ENCODE data around the gene SARDH. TPM values are rescaled to one million over a fixed set of nuclear protein-coding genes. Genes with fewer than 3 reads are reported as not detected.

Gene SARDH
- total RNA-seq, 1 donor from 2014 or later, result 5.1 TPM

DNA sequence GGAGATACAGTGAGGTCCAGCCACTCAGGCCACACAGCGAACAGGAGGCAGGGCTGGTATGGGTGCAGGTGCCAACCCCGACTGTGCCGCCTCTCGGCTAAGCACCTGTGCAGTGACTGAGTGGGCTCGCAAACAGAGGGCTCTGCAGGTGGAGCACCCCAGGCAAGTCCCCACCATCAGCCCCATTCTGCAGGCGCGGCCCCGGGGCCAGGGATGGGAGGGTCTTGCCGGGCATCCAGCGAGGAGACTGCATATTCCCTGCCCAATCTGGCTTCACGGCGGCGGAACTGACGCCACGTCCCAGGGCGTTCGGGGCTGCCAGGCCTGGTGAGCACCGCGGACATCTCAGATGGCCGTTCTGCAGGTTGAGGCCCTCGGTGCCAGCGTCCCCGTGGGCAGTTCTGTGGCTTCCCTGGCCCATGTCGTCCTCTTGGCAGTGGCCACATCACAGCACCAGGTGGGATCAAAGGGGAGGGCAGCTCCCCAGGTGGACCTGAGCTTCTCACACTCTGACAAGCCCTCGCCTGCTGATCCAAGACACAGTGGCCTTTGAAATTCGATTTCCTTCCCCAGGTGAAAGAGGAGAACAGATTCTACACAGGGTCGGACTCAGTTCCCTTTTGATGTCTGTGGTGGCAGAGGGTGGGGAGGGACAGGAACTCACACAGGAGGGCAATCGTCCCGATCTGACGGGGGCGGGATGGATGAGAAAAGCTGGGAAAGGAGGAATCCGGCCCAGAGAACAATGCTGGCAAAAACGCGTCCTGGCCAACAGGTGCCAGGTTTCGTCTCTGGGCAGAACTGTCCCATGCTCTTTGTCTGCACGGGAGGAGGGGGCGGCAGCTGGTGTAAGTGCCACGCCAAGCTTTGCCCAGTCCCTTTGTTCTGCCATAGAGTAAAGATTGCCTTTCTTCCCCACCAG lies 83.2 kb downstream of the SARDH start:
- no peaks in the 10 kb centered on the region for H3K36me3 Mint-ChIP-seq (ENCODE audit: insufficient read depth)
- no peaks in the 10 kb centered on the region for H3K9me3 Mint-ChIP-seq (ENCODE audit: low read depth)
- no peak overlapping the region for H3K4me3 Mint-ChIP-seq (ENCODE audit: low read depth)
- TF ChIP-seq, protein P1, sequence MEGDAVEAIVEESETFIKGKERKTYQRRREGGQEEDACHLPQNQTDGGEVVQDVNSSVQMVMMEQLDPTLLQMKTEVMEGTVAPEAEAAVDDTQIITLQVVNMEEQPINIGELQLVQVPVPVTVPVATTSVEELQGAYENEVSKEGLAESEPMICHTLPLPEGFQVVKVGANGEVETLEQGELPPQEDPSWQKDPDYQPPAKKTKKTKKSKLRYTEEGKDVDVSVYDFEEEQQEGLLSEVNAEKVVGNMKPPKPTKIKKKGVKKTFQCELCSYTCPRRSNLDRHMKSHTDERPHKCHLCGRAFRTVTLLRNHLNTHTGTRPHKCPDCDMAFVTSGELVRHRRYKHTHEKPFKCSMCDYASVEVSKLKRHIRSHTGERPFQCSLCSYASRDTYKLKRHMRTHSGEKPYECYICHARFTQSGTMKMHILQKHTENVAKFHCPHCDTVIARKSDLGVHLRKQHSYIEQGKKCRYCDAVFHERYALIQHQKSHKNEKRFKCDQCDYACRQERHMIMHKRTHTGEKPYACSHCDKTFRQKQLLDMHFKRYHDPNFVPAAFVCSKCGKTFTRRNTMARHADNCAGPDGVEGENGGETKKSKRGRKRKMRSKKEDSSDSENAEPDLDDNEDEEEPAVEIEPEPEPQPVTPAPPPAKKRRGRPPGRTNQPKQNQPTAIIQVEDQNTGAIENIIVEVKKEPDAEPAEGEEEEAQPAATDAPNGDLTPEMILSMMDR (IDR thresholded peaks at IDR 0.05; ENCODE audit: unreplicated experiment), result no peak
- no peak overlapping the region for H3K27ac Mint-ChIP-seq
- no peak for DNase-seq (ENCODE audit: low spot score, unreplicated experiment)
- H3K27me3 Mint-ChIP-seq, result peaks cover 41% of the 10 kb centered on the region
- peaks cover 4% of the 10 kb centered on the region for H3K4me1 Mint-ChIP-seq (ENCODE audit: low read depth)

DNA sequence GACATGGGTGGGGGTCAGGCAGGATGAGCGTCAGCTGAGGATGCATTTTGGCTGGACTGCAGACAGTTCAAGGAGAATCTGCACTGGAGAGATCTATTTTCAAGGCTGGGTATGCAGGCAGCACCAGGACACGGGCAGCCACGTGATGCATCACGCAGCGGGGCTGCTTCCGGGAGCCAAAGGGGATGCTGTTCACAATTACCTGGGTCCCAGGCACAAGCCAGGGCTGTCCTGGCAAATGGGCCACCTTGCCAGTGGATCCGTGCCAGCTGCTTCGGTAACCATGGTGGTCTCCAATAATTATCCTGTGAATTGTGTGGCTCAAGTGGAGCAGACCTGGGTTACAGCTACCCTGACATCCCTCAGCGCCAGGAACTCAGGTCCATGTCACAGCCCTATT lies 84.5 kb downstream of the SARDH start:
- H3K4me1 Mint-ChIP-seq (ENCODE audit: low read depth), result peaks cover 2% of the 10 kb centered on the region
- no peak overlapping the region for H3K27ac Mint-ChIP-seq
- peaks cover 35% of the 10 kb centered on the region for H3K27me3 Mint-ChIP-seq
- no peaks in the 10 kb centered on the region for H3K9me3 Mint-ChIP-seq (ENCODE audit: low read depth)
- no peak for DNase-seq (ENCODE audit: low spot score, unreplicated experiment)
- no peak overlapping the region for H3K4me3 Mint-ChIP-seq (ENCODE audit: low read depth)
- TF ChIP-seq, protein P1 (IDR thresholded peaks at IDR 0.05; ENCODE audit: unreplicated experiment), result no peak
- H3K36me3 Mint-ChIP-seq (ENCODE audit: insufficient read depth), result no peaks in the 10 kb centered on the region

DNA sequence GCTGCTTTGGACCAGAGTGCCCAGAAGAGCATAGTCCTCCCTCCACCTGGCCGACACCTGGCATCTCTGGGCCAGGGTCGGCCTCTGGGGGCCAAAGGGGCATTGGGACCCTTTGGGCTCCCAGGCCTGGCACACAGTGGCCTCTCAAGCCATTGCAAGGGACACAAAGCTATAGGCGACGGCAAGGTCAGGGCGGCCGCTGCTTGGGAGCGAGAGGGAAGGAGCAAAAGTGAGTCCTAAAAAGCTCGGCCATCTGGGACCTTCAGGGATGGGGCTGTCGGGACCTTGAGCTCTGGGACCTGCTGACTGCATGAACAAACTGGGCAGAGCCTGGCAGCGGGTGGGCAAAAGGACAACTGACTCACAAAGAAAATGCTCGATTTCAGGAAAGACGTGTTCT lies 88.1 kb downstream of the SARDH start:
- no peak for DNase-seq (ENCODE audit: low spot score, unreplicated experiment)
- Mint-ChIP-seq H3K4me3 (ENCODE audit: low read depth) (no peak overlapping the region), H3K36me3 (ENCODE audit: insufficient read depth) (no peaks in the 10 kb centered on the region), H3K27me3 (peaks cover 24% of the 10 kb centered on the region), H3K27ac (no peak overlapping the region), H3K4me1 (ENCODE audit: low read depth) (no peaks in the 10 kb centered on the region), H3K9me3 (ENCODE audit: low read depth) (no peaks in the 10 kb centered on the region)
- TF ChIP-seq, protein P1 (IDR thresholded peaks at IDR 0.05; ENCODE audit: unreplicated experiment), result no peak

DNA sequence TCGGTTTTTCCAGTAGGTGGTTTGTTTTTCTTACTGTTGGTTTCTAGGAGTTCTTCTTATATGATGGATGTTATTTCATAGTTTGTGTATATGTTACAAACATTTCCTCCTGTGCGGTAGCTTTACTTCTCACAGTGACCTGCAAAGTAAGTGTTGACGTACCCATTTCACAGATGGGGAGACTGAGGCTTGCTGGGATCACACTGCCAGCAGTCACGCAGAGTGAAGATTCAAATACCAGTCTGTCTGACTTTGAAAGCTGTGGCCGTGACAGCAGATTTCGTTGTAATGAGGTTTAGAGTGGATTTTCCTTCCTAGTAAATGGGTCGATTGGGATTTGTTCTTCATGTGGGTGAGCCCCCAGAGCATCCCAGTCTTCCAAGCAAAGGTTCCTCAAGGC lies 89.0 kb downstream of the SARDH start:
- peaks cover 30% of the 10 kb centered on the region for H3K27me3 Mint-ChIP-seq
- no peak for DNase-seq (ENCODE audit: low spot score, unreplicated experiment)
- no peak overlapping the region for H3K4me3 Mint-ChIP-seq (ENCODE audit: low read depth)
- H3K27ac Mint-ChIP-seq, result no peak overlapping the region
- no peaks in the 10 kb centered on the region for H3K4me1 Mint-ChIP-seq (ENCODE audit: low read depth)
- no peaks in the 10 kb centered on the region for H3K9me3 Mint-ChIP-seq (ENCODE audit: low read depth)
- no peaks in the 10 kb centered on the region for H3K36me3 Mint-ChIP-seq (ENCODE audit: insufficient read depth)
- TF ChIP-seq, protein P1 (IDR thresholded peaks at IDR 0.05; ENCODE audit: unreplicated experiment), result no peak

DNA sequence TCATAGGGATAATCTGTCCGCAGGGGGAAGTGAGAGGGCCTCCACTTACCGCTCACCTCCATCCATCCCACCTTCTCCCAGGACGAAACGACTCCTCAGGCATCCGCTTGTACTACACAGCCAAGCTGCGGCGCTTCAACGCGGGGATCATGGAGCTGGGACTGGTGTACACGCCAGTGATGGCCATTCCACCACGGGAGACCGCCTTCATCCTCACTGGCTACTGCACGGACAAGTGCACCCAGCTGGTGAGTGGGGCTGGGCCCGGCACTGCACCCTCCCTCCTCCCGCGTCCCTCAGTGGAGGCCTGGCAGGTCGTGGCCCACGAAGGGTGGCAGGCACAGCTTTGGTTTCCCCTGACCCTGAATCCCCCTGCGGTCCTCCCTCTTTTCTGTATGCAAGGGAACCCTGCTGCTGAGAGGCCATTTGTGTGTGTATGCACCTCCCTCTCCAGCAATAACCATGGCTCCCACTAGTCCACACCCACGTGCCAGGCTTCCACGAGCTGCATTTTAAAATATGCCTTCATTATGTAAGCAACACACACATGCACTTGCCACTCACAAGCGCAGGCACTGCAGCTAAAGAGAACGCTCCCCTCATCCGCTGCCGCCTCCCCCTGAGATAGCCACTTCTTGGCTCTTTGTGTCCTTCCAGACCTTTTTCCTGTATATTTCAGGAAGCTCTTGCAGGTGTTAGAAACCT lies 90.2 kb downstream of the SARDH start:
- TF ChIP-seq, protein P1 (IDR thresholded peaks at IDR 0.05; ENCODE audit: unreplicated experiment), result no peak
- Mint-ChIP-seq H3K9me3 (ENCODE audit: low read depth) (no peaks in the 10 kb centered on the region), H3K27me3 (peaks cover 31% of the 10 kb centered on the region), H3K4me1 (ENCODE audit: low read depth) (no peaks in the 10 kb centered on the region), H3K4me3 (ENCODE audit: low read depth) (no peak overlapping the region), H3K27ac (no peak overlapping the region), H3K36me3 (ENCODE audit: insufficient read depth) (no peaks in the 10 kb centered on the region)
- no peak for DNase-seq (ENCODE audit: low spot score, unreplicated experiment)
